GM21526 (cell line): ENCODE data around the gene VPS13D.
"Not testable (repeated sequence)": the region's sequence is repeated elsewhere in the genome, so short reads cannot be mapped to it uniquely, and the experiment has no call there.

Source experiments
- ATAC-seq: cut with Tn5 transposase; IDR thresholded peaks from one replicate; pipeline ENCODE4 v1.9.1; 2021; ENCODE audit warnings: moderate library complexity; ENCODE audit not compliant: unreplicated experiment, low FRiP score

Gene VPS13D

GRCh38 chr1:12224092-12224491 lies 5.7 kb upstream of the VPS13D start:
- not testable (repeated sequence) for ATAC-seq

GRCh38 chr1:12228979-12229378 lies 851 bp upstream of the VPS13D start:
- ATAC-seq: no peak

- ATAC-seq: no peak
Measured at GRCh38 chr1:12229386-12229834, 420 bp upstream of the VPS13D start.

- ATAC-seq: no peak
Measured at GRCh38 chr1:12230549-12231275, 882 bp downstream of the VPS13D start.

- ATAC-seq: no peak
Measured at GRCh38 chr1:12231276-12231595, 1.4 kb downstream of the VPS13D start.

GRCh38 chr1:12232221-12232620 lies 2.4 kb downstream of the VPS13D start:
- no peak for ATAC-seq

- ATAC-seq: no peak
Measured at GRCh38 chr1:12244078-12244477, 14.2 kb downstream of the VPS13D start.

- ATAC-seq: no peak
Measured at GRCh38 chr1:12244585-12244984, 14.8 kb downstream of the VPS13D start.

GRCh38 chr1:12245116-12245515 lies 15.3 kb downstream of the VPS13D start:
- no peak for ATAC-seq

GRCh38 chr1:12245733-12246132 lies 15.9 kb downstream of the VPS13D start:
- ATAC-seq: no peak

GRCh38 chr1:12246584-12246983 lies 16.8 kb downstream of the VPS13D start:
- no peak for ATAC-seq

GRCh38 chr1:12249181-12249580 lies 19.4 kb downstream of the VPS13D start:
- ATAC-seq: no peak

- no peak for ATAC-seq
Measured at GRCh38 chr1:12249748-12250147, 19.9 kb downstream of the VPS13D start.

- no peak for ATAC-seq
Measured at GRCh38 chr1:12251442-12251841, 21.6 kb downstream of the VPS13D start.

- ATAC-seq: no peak
Measured at GRCh38 chr1:12255913-12256312, 26.1 kb downstream of the VPS13D start.

- no peak for ATAC-seq
Measured at GRCh38 chr1:12258272-12258671, 28.4 kb downstream of the VPS13D start.

- no peak for ATAC-seq
Measured at GRCh38 chr1:12269351-12269750, 39.5 kb downstream of the VPS13D start.

GRCh38 chr1:12271033-12271432 lies 41.2 kb downstream of the VPS13D start:
- ATAC-seq: no peak

GRCh38 chr1:12272770-12273169 lies 42.9 kb downstream of the VPS13D start:
- ATAC-seq: no peak

- ATAC-seq: no peak
Measured at GRCh38 chr1:12275370-12275769, 45.5 kb downstream of the VPS13D start.

GRCh38 chr1:12276225-12276624 lies 46.4 kb downstream of the VPS13D start:
- no peak for ATAC-seq

GRCh38 chr1:12279003-12279402 lies 49.2 kb downstream of the VPS13D start:
- no peak for ATAC-seq
